ENCODE measurements around the gene CUX1.

The CUX1 gene

DNA sequence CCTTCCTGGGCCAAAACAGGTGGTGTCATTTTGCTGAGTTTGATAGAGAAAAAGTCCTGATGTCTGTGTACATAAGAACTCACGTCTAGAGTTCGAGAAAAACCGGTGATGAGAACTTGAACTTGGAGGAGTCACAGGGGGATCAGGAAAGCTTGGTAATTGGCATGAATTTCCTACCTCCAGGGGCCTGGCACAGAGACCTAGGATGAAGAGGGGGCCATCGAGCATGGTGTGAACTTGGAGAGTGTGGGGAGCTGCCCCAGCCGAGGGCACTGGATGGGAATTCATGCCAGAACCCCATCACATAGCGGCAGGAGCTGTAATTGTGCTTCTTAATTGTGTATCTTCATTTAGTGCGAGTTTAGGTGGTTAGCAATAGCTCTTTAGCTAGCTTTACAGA is 82.2 kb downstream of the CUX1 start:
- DNase-seq (ENCODE audit: low read depth), result no peak
- H3K4me3 ChIP-seq (ENCODE audit: control insufficient read depth, low read depth, low read length), result no peak overlapping the region
- TF ChIP-seq, protein P1, sequence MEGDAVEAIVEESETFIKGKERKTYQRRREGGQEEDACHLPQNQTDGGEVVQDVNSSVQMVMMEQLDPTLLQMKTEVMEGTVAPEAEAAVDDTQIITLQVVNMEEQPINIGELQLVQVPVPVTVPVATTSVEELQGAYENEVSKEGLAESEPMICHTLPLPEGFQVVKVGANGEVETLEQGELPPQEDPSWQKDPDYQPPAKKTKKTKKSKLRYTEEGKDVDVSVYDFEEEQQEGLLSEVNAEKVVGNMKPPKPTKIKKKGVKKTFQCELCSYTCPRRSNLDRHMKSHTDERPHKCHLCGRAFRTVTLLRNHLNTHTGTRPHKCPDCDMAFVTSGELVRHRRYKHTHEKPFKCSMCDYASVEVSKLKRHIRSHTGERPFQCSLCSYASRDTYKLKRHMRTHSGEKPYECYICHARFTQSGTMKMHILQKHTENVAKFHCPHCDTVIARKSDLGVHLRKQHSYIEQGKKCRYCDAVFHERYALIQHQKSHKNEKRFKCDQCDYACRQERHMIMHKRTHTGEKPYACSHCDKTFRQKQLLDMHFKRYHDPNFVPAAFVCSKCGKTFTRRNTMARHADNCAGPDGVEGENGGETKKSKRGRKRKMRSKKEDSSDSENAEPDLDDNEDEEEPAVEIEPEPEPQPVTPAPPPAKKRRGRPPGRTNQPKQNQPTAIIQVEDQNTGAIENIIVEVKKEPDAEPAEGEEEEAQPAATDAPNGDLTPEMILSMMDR (conservative IDR thresholded peaks at IDR 0.05; ENCODE audit: control insufficient read depth, insufficient read depth, low read depth, low read length), result no peak

DNA sequence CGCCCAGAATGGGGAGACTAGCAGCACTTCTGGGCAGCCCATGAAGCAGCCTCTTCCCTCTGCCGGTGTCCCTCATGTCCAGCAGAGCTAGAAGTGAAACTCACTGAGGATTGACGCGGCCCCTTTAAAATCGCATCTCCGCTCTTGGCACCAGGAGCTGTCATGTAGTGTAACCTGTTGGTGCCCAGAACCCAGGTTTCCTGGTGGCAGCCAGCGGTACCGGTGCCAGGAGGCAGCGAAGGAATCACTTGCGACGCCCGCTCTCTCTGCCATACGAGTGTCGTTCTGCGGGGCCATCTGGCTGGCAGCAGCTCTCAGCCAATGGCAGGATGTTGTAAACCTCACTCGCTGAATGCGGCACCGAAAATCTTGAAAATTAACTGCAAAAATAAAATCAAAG is 82.7 kb downstream of the CUX1 start:
- no peak for DNase-seq (ENCODE audit: low read depth)
- H3K4me3 ChIP-seq (ENCODE audit: control insufficient read depth, low read depth, low read length), result no peak overlapping the region
- TF ChIP-seq, protein P1 (conservative IDR thresholded peaks at IDR 0.05; ENCODE audit: control insufficient read depth, insufficient read depth, low read depth, low read length), result no peak

DNA sequence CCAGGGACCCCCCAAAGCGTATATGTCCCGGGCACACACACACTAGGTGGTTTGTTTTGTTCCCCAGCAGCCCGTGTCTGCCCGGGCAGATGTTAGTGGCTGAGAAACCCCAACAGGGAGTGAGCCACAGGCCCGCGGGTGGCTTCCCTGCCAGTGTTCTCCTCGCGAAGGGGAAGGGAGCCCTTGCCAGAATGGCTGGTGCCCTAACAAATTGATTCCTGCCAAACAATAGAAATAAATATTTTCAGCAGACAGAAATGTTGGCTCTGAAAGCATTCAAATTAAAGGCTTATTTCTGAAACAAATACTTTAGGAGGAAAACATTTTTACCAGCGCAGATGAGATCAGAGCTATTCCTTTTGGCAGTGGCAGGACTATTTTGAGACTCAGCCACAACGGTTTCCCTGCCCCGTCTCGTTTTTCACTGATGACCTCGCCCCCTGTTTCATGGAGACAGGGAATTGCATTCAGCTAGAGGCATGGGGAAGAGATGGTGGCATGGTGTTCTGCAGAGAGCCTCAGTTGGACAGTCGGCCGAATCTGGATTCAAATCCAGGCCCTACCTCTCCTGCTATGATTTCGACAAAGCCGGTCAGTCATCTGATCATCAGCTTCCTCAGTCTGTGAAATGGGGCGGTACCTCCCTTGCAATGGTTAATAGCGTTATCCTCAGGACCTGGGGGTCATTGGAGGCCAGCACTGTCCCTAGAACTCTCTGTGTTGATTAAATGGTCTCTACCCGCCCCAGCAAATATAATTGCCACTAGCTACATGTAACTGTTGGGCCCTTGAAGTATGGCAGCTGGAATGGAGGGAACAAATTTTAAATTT is 84.5 kb downstream of the CUX1 start:
- H3K4me3 ChIP-seq (ENCODE audit: control insufficient read depth, low read depth, low read length), result no peak overlapping the region
- peak; percentile 28 for DNase-seq (ENCODE audit: low read depth)
- TF ChIP-seq, protein P1 (conservative IDR thresholded peaks at IDR 0.05; ENCODE audit: control insufficient read depth, insufficient read depth, low read depth, low read length), result no peak

DNA sequence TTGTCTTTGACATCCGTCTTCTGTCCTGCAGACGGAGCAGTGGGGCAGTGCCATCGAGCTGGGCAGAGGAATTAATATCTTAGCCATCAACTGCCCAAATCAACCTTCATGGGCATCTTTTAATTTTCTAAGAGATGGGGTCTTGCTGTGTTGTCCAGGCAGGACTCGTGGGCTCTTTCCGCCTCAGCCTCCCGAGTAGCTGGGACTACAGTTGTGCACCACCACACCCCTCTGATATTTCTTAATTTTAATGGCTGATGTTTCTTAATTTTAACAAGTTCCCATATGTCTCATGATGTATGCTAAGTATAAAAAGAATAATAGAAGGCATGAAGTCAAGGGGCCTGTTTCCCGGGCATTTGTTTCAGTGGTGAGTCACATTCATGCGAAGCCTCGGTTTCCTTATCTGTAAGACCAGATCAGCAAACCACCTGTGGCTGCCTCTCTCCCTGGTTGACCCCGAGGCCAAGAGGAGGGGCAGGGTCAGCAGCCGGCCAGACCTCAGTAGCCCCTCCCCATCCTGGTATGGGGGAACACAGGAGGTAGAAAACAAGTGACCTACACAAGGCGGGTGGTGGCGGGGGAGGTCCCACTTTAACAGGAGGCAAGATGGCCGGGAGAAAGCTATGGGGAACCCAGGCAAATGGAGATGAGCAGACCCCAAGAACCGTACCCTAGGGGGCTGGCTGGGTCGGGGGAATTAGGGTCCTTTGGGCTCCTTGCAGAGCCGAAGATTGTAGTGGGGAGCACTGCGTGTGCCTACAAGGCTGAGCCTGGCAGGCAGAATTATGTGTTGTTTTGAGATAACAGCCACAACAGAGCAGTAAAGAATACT is 85.5 kb downstream of the CUX1 start:
- no peak for DNase-seq (ENCODE audit: low read depth)
- TF ChIP-seq, protein P1 (conservative IDR thresholded peaks at IDR 0.05; ENCODE audit: control insufficient read depth, insufficient read depth, low read depth, low read length), result no peak
- H3K4me3 ChIP-seq (ENCODE audit: control insufficient read depth, low read depth, low read length), result no peak overlapping the region

DNA sequence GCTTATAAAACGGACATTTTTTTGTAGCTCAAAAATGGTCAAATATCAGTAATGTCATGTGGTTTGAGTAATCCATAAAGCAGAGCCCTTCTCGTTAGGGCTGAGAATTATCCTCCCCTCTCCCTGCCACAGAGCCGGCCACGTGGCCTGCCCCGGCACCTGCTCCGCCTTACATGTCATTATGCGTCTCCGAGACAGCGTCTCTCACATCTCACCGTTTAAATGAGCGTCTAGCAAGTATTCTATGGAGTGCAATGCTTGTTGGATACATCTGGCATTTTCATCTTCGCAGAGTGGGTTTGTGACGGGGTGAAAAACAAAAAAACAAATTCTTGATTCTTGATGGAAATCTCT is 86.1 kb downstream of the CUX1 start:
- DNase-seq (ENCODE audit: low read depth), result no peak
- TF ChIP-seq, protein P1 (conservative IDR thresholded peaks at IDR 0.05; ENCODE audit: control insufficient read depth, insufficient read depth, low read depth, low read length), result no peak
- H3K4me3 ChIP-seq (ENCODE audit: control insufficient read depth, low read depth, low read length), result no peak overlapping the region

DNA sequence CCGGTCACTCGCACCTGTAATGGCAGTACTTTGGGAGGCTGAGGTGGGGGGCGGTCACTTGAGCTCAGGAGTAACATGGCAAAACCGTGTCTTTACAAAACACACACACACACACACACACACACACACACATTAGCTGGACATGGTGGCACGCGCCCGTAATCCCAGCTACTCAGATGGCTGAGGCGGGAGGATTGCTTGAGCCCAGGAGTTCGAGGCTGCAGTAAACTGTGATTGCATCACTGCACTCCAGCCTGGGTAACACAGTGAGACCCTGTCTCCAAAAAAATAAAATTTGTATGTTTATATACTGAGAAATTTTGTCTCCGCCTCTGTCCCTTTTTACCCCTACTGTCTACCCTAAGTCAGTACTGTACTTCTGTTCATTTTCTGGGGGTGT is 86.6 kb downstream of the CUX1 start:
- H3K4me3 ChIP-seq (ENCODE audit: control insufficient read depth, low read depth, low read length), result no peak overlapping the region
- TF ChIP-seq, protein P1 (conservative IDR thresholded peaks at IDR 0.05; ENCODE audit: control insufficient read depth, insufficient read depth, low read depth, low read length), result no peak
- DNase-seq (ENCODE audit: low read depth), result no peak

Measured in fibroblast of mammary gland (primary cell).